ENCODE measurements around the gene CSPG4. TPM values are rescaled to one million over a fixed set of nuclear protein-coding genes. Genes with fewer than 3 reads are reported as not detected.
"Not testable (repeated sequence)": the region's sequence is repeated elsewhere in the genome, so short reads cannot be mapped to it uniquely, and the experiment has no call there.

The CSPG4 gene
- total and polyA plus RNA-seq, 3 donors from 2014 or later, result 4.4 to 6.5 (median 5.2) TPM

- H3K27me3 ChIP-seq, result no peaks in the 10 kb centered on the region
- 82 to 86% methylated on average over 5 to 8 of the region's 8 CpGs for WGBS, 2 donors
Observed at GRCh38 chr15:75736256-75736655, 23.6 kb upstream of the CSPG4 start.

DNA sequence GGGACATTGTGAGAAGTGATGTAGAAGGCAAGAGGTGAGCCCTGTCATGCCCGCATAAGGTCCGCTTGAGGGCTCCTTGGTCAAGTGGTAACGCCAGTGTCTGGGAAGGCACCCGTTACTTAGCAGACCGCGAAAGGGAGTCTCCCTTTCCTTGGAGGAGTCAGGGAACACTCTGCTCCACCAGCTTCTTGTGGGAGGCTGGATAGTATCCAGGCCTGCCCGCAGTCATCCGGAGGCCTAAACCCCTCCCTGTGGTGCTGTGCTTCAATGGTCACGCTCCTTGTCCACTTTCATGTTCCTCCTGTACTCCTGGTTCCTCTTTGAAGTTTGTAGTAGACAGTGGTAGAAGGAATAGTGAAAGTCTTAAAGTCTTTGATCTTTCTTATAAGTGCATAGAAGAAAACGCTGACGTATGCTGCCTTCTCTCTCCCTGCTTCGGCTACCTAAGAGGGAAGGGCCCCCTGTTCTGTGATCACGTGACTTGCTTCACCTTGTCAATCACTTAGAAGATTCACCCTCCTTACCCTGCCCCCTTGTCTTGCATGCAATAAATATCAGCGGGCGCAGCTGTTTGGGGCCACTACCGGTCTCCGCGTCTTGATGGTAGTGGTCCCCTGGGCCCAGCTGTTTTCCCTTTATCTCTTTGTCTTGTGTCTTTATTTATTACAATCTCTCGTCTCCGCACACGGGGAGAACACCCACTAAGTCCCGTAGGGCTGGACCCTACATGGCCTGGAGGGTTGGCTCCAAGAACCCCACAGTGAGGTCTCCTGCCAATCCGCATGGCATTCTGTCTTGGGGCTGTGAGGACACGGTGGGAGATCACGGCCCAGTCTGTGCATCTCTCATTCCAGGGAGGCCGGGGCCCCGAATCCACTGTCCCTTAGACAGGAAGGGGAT lies 22.5 kb upstream of the CSPG4 start:
- H3K4me3 ChIP-seq; intact Hi-C loops (cut with DNase I; ENCODE audit: low total_unique reads); H3K27me3 ChIP-seq; H3K36me3 ChIP-seq (ENCODE audit: low read depth, missing control alignments); H3K9me3 ChIP-seq: not testable (repeated sequence)
- peak overlapping the region; percentile 74 to 77 for H3K27ac ChIP-seq
- peak; percentile 85 for DNase-seq
- peaks cover 56% of the 10 kb centered on the region for H3K4me1 ChIP-seq
- 45 to 52% methylated on average over 23 to 27 of the region's 27 CpGs for WGBS, 2 donors

More at GRCh38 chr15:75736256-75736655, 23.6 kb upstream of the CSPG4 start:
- DNase-seq, result no peak
- peaks cover 54% of the 10 kb centered on the region for H3K4me1 ChIP-seq
- TF ChIP-seq CTCF (IDR thresholded peaks at IDR 0.05), result no peak
- TF ChIP-seq POLR2A (IDR thresholded peaks at IDR 0.05), result no peak
- intact Hi-C loops (cut with DNase I; ENCODE audit: low total_unique reads), result no loop called here
- H3K27ac ChIP-seq, result peak overlapping the region; percentile 74 to 77
- H3K9me3 ChIP-seq, result no peaks in the 10 kb centered on the region
- no peaks in the 10 kb centered on the region for H3K36me3 ChIP-seq (ENCODE audit: low read depth, missing control alignments)
- no peak overlapping the region for H3K4me3 ChIP-seq

DNA sequence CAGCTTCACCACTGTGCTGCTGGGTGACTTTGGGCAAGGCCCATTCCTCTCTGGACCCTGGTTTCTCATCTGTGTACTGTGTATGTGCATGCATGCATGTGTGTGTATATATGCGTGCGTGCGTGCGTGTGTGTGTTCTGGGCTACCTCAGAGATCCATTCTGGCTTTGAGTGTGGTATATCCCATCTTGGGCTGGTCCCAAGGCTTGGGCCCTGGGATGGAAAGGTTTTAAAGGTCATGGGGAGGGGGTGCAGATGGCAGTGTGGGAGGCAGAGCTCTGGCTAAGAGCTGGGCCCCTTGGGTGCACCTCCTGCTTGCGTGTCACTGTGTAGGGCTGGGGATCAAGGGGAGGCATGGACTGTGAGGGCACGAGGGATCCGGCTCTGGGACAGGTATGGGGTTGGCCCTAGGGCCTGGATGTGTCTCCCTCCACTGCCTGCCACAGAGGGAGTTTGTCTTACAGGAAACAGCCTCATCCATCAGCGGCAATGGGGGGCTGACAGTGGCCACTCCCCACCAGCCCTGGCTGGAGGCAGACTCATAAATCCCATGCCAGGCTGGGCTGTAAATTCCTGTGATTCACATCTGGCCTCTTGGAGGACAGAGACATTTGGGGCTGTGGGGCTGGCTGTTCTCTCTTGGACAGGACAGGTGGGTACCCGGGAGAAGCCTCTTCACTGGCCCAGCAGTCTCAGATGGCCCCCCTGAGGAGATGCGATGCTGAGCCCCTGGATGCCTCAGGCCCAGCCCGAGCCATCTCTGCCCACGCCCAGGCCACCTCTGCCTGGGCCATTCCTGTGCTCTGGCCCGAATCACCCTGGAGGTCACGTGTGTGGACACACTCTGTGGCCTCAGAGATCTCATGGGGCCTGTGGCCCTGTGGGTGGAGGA lies 21.4 kb upstream of the CSPG4 start:
- intact Hi-C loops (cut with DNase I; ENCODE audit: low total_unique reads), result no loop called here
- peaks cover 56% of the 10 kb centered on the region for H3K4me1 ChIP-seq
- H3K27me3 ChIP-seq, result no peaks in the 10 kb centered on the region
- peak overlapping the region; percentile 74 to 77 for H3K27ac ChIP-seq
- 72 to 73% methylated on average over 5 to 14 of the region's 14 CpGs for WGBS, 2 donors
- H3K36me3 ChIP-seq (ENCODE audit: low read depth, missing control alignments), result no peaks in the 10 kb centered on the region
- no peak overlapping the region for H3K4me3 ChIP-seq
- no peaks in the 10 kb centered on the region for H3K9me3 ChIP-seq
- DNase-seq, result no peak
- TF ChIP-seq CTCF (IDR thresholded peaks at IDR 0.05), result no peak
- no peak for TF ChIP-seq POLR2A (IDR thresholded peaks at IDR 0.05)

- peak overlapping the region; percentile 74 for H3K27ac ChIP-seq
- WGBS, 2 donors, result 40 to 59% methylated on average over 8 to 12 of the region's 12 CpGs
- H3K36me3 ChIP-seq (ENCODE audit: low read depth, missing control alignments), result no peaks in the 10 kb centered on the region
- H3K9me3 ChIP-seq, result no peaks in the 10 kb centered on the region
- peak; percentile 81 for DNase-seq
- TF ChIP-seq CTCF (IDR thresholded peaks at IDR 0.05) (peak; percentile 75 to 90 (median 85)), POLR2A (IDR thresholded peaks at IDR 0.05) (no peak)
- H3K27me3 ChIP-seq, result no peaks in the 10 kb centered on the region
- no peak overlapping the region for H3K4me3 ChIP-seq
- H3K4me1 ChIP-seq, result peaks cover 56% of the 10 kb centered on the region
- intact Hi-C loops (cut with DNase I; ENCODE audit: low total_unique reads), result no loop called here
Observed at GRCh38 chr15:75732809-75733451, 20.3 kb upstream of the CSPG4 start.
